Sigmoid colon (tissue), 4 donors: ENCODE measurements around the gene CDH1.

Experiments
- EP300 ChIP-seq, 4 donors: sonication (generic); formaldehyde crosslinking; IDR thresholded peaks; one replicate each; pipeline ENCODE4 v1.6.1; 2017; ENCODE audit warnings: antibody characterized with exemption in 4 of 4
- TF ChIP-seq, protein P1 (sequence below), 4 experiments: fragments of 450-650 bp in 3 of 4; fragments of 200-600 bp in 1 of 4; IDR thresholded peaks; one replicate each; pipeline ENCODE4 v1.5.1; 2016 to 2019; ENCODE audit warnings: antibody characterized with exemption in 4 of 4, mild to moderate bottlenecking in 3 of 4, moderate library complexity in 2 of 4

DNA sequence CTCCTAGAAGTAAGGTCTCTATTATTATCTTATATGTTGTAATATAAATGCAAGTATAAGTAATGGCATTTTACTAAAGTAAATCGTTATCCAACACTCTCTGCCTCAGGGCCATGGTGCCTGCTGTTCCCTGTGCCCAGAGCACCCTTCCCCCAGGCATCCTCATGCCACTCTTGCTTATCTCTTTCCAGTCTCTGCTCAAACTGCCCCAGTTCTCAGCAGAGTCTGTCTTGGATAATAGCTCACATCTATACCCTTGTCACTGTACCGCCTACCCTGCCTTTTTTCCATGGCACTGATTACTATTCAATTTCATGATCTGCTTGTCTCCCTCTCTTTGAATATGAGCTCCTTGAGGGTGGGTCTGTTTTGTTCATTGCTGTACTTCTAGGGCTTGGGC is 31.7 kb downstream of the CDH1 start:
- TF ChIP-seq, protein P1, sequence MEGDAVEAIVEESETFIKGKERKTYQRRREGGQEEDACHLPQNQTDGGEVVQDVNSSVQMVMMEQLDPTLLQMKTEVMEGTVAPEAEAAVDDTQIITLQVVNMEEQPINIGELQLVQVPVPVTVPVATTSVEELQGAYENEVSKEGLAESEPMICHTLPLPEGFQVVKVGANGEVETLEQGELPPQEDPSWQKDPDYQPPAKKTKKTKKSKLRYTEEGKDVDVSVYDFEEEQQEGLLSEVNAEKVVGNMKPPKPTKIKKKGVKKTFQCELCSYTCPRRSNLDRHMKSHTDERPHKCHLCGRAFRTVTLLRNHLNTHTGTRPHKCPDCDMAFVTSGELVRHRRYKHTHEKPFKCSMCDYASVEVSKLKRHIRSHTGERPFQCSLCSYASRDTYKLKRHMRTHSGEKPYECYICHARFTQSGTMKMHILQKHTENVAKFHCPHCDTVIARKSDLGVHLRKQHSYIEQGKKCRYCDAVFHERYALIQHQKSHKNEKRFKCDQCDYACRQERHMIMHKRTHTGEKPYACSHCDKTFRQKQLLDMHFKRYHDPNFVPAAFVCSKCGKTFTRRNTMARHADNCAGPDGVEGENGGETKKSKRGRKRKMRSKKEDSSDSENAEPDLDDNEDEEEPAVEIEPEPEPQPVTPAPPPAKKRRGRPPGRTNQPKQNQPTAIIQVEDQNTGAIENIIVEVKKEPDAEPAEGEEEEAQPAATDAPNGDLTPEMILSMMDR (IDR thresholded peaks at IDR 0.05): no peak
- no peak for TF ChIP-seq EP300 (IDR thresholded peaks at IDR 0.05)
